Measurements from ENCODE around the gene PARM1. TPM values are rescaled to one million over a fixed set of nuclear protein-coding genes. Genes with fewer than 3 reads are reported as not detected.

Gene PARM1
- total RNA-seq (2014; rRNA removed; shearing (Covaris generic)): under 0.01 TPM in 1 of 2 replicates, not detected in the other
- polyA plus RNA-seq (2016; fragmentation: Nextera tagmentation; extraction: Ambion mirVana): 0.14 TPM in 1 of 2 replicates, not detected in the other

GRCh38 chr4:74932832-74933561, at the start of gene PARM1:
Gene PARM1 (plus strand): TSS chr4:74933116. CDS start chr4:74933328, 212 bp downstream.
- in situ Hi-C loops (cut with MboI): no loop called here

DNA sequence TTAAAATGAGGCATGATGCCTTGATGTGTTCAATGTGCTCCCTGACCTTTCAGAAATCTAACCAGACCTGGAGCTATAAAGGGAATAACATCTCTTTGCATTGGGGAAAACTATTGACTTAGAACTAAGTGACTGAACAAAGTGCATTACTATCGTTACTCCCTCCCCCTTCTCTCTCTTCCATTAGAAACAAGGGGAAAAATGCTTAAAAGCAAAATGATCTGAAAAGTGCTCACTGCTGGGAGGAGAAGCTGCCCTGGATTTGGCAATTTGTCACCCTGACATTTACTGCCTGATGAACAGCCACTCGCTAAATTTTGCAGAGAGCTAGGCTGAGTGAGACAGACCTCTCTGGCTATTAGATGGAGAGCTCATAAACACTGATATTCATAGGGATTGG, 48.6 kb upstream of the PARM1 start:
- H3K4me2 ChIP-seq (ENCODE audit: unreplicated experiment): no peak overlapping the region
- H3K36me3 ChIP-seq (ENCODE audit: low read depth): no peaks in the 10 kb centered on the region
- H3F3A ChIP-seq (ENCODE audit: insufficient read depth): peaks cover 5% of the 10 kb centered on the region; the same call in 1 of the 2 replicates
- peaks cover 7% of the 10 kb centered on the region; the same call in 1 of the 2 replicates for H3K9me2 ChIP-seq (ENCODE audit: insufficient read depth)
- in situ Hi-C loops (cut with MboI): no loop called here
- H4K20me1 ChIP-seq (ENCODE audit: insufficient read depth): no peaks in the 10 kb centered on the region
- 6 to 8% methylated on average over 2 of the region's 2 CpGs for WGBS, 2 experiments (ENCODE audit: low coverage in 1 of 2, low lambda C conversion rate in 2 of 2, missing lambda C conversion rate in 2 of 2)
- H3K4me1 ChIP-seq (ENCODE audit: insufficient read depth): peaks cover 21% of the 10 kb centered on the region; the same call in 1 of the 2 replicates
- peaks cover 10% of the 10 kb centered on the region for H3K27me3 ChIP-seq (replicated peaks; ENCODE audit: insufficient read depth)
- no peak overlapping the region for H3K4me3 ChIP-seq
- DNase-seq: no peak
- H3K79me2 ChIP-seq (ENCODE audit: insufficient read depth): no peaks in the 10 kb centered on the region
- no peak overlapping the region for H3K9ac ChIP-seq
- TF ChIP-seq EZH2phosphoT487 (IDR thresholded peaks at IDR 0.05; ENCODE audit: insufficient read depth, low read depth) (no peak), EZH2 (IDR thresholded peaks at IDR 0.05; ENCODE audit: insufficient read depth, poor library complexity, severe bottlenecking) (no peak)
- H3K27ac ChIP-seq: no peak overlapping the region
- H3K9me3 ChIP-seq (ENCODE audit: low read depth): no peaks in the 10 kb centered on the region
- H2AFZ ChIP-seq: no peak overlapping the region

More at GRCh38 chr4:74932832-74933561, at the start of gene PARM1:
- no peak within 1 kb of the TSS for H3K9ac ChIP-seq
- peaks cover 10% of the 10 kb centered on the region for H3F3A ChIP-seq (ENCODE audit: insufficient read depth)
- no peaks in the 10 kb centered on the region for H3K9me2 ChIP-seq (ENCODE audit: insufficient read depth)
- H3K4me1 ChIP-seq (ENCODE audit: insufficient read depth): no peaks in the 10 kb centered on the region; the same call in none of the 2 replicates
- no peaks in the 10 kb centered on the region for H3K36me3 ChIP-seq (ENCODE audit: low read depth)
- H4K20me1 ChIP-seq (ENCODE audit: insufficient read depth): no peaks in the 10 kb centered on the region
- H3K4me3 ChIP-seq: peak within 1 kb of the TSS; percentile 67
- H3K4me2 ChIP-seq (ENCODE audit: unreplicated experiment): peak within 1 kb of the TSS; percentile 76
- H3K27ac ChIP-seq: no peak within 1 kb of the TSS
- H3K27me3 ChIP-seq (replicated peaks; ENCODE audit: insufficient read depth): peaks cover 69% of the 10 kb centered on the region
- H3K9me3 ChIP-seq (ENCODE audit: low read depth): no peaks in the 10 kb centered on the region
- TF ChIP-seq EZH2phosphoT487 (IDR thresholded peaks at IDR 0.05; ENCODE audit: insufficient read depth, low read depth): no peak
- TF ChIP-seq EZH2 (IDR thresholded peaks at IDR 0.05; ENCODE audit: insufficient read depth, poor library complexity, severe bottlenecking): no peak
- 1 to 4% methylated on average over 34 to 58 of the region's 64 CpGs for WGBS, 2 experiments (ENCODE audit: low coverage in 1 of 2, low lambda C conversion rate in 2 of 2, missing lambda C conversion rate in 2 of 2)
- peak within 1 kb of the TSS; percentile 64 for H2AFZ ChIP-seq
- peak; percentile 76 for DNase-seq
- no peaks in the 10 kb centered on the region for H3K79me2 ChIP-seq (ENCODE audit: insufficient read depth)

- Histone ChIP-seq H3K9ac (peak overlapping the region; percentile 20), H3K9me2 (ENCODE audit: insufficient read depth) (peaks cover 7% of the 10 kb centered on the region; the same call in 1 of the 2 replicates), H3K27ac (peak overlapping the region; percentile 68), H3K4me2 (ENCODE audit: unreplicated experiment) (peak overlapping the region; percentile 33), H3K9me3 (ENCODE audit: low read depth) (no peaks in the 10 kb centered on the region), H3K4me1 (ENCODE audit: insufficient read depth) (peaks cover 21% of the 10 kb centered on the region; the same call in 1 of the 2 replicates), H3K36me3 (ENCODE audit: low read depth) (no peaks in the 10 kb centered on the region), H3K4me3 (no peak overlapping the region), H3K27me3 (replicated peaks; ENCODE audit: insufficient read depth) (no peaks in the 10 kb centered on the region), H3K79me2 (ENCODE audit: insufficient read depth) (no peaks in the 10 kb centered on the region), H3F3A (ENCODE audit: insufficient read depth) (peaks cover 5% of the 10 kb centered on the region; the same call in 1 of the 2 replicates), H4K20me1 (ENCODE audit: insufficient read depth) (no peaks in the 10 kb centered on the region), H2AFZ (peak overlapping the region; percentile 53)
- peak; percentile 76 for DNase-seq
- TF ChIP-seq EZH2phosphoT487 (IDR thresholded peaks at IDR 0.05; ENCODE audit: insufficient read depth, low read depth) (no peak), EZH2 (IDR thresholded peaks at IDR 0.05; ENCODE audit: insufficient read depth, poor library complexity, severe bottlenecking) (no peak)
- in situ Hi-C loops (cut with MboI): no loop called here
- 32 to 36% methylated on average over 4 of the region's 4 CpGs for WGBS, 2 experiments (ENCODE audit: low coverage in 1 of 2, low lambda C conversion rate in 2 of 2, missing lambda C conversion rate in 2 of 2)
Measured at GRCh38 chr4:74886484-74886883, 46.4 kb upstream of the PARM1 start.

DNA sequence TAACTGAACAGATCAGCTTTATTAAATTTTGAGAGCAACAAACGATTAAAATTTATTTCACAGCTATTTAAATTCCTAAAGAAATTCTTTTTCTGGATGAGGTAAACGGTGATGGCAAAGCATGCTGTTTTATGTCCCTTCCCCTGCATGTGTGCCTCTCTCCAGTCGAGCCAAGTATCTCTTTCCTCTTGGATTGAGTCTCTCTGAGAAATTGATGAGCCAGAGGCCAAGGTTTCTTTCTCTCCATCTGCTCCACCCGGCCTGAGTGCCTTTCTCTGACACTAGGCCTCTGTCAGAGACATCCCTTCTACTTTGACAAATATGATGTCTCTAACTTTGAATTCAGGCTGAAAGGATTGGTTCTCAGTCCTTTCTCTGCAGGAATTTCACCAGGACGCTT, 42.6 kb upstream of the PARM1 start:
- no peaks in the 10 kb centered on the region for H3K9me2 ChIP-seq (ENCODE audit: insufficient read depth)
- no peak overlapping the region for H2AFZ ChIP-seq
- no peaks in the 10 kb centered on the region for H3K79me2 ChIP-seq (ENCODE audit: insufficient read depth)
- DNase-seq: no peak
- no peak overlapping the region for H3K9ac ChIP-seq
- H3K4me2 ChIP-seq (ENCODE audit: unreplicated experiment): no peak overlapping the region
- TF ChIP-seq EZH2phosphoT487 (IDR thresholded peaks at IDR 0.05; ENCODE audit: insufficient read depth, low read depth) (no peak), EZH2 (IDR thresholded peaks at IDR 0.05; ENCODE audit: insufficient read depth, poor library complexity, severe bottlenecking) (no peak)
- 8 to 13% methylated on average over 5 of the region's 5 CpGs for WGBS, 2 experiments (ENCODE audit: low coverage in 1 of 2, low lambda C conversion rate in 2 of 2, missing lambda C conversion rate in 2 of 2)
- H4K20me1 ChIP-seq (ENCODE audit: insufficient read depth): no peaks in the 10 kb centered on the region
- in situ Hi-C loops (cut with MboI): no loop called here
- no peaks in the 10 kb centered on the region for H3K36me3 ChIP-seq (ENCODE audit: low read depth)
- H3K4me1 ChIP-seq (ENCODE audit: insufficient read depth): peaks cover 10% of the 10 kb centered on the region; the same call in 1 of the 2 replicates
- no peaks in the 10 kb centered on the region for H3K9me3 ChIP-seq (ENCODE audit: low read depth)
- H3F3A ChIP-seq (ENCODE audit: insufficient read depth): peaks cover 5% of the 10 kb centered on the region; the same call in 1 of the 2 replicates
- H3K27ac ChIP-seq: no peak overlapping the region
- peaks cover 12% of the 10 kb centered on the region; the same call in 1 of the 2 replicates for H3K27me3 ChIP-seq (replicated peaks; ENCODE audit: insufficient read depth)
- no peak overlapping the region for H3K4me3 ChIP-seq
